Measurements from ENCODE around the gene STK4. TPM values are rescaled to one million over a fixed set of nuclear protein-coding genes. Genes with fewer than 3 reads are reported as not detected.

STK4 gene
- total and polyA plus RNA-seq, 2 donors (not counting 3 experiments of a cell fraction or from before 2014, with no cell fraction given): 9.1 to 29.6 TPM

DNA sequence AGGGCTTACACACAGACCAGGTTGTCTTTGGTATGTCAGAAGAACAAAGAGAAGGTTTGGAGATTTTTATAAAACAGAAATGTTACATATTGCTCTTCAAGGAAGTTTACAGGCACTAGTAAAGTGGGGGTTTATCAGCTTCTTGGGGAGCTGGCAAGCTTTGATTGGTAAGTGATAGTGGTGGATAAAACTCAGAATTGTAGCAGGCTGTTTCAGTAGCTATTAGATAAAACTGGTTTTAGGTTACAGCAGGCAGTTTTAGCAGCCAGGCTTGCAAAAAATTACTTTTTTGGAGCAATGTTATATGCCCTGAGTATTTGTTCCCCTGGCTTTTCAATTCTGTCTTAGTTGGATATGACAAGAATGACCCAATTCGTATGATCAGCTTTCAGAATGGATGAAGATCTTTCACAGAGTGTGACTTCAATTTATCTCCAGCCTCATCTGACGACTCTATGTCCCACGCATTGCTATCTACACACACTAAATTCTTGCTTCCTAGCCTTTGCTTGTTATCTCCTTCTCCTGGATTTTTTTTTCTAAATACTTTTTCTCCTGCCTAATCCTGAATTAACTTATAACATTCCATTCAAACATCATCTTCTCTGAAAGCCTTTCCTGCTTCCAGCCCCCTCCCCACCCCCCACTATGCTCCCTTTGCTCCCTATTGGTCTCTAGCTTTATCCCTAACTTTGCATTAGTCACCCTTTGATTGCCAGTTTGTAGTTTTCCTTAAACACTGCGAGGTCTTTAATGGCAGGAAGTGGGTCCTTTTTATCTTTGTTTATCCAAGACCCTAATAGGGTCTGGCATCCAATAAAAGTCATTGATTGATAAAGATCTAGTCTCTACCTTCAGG lies 5.1 kb upstream of the STK4 start:
- Histone ChIP-seq H3K4me1 (ENCODE audit: control insufficient read depth, extremely low read depth, insufficient read depth, low read length) (peaks cover 32% of the 10 kb centered on the region), H3K9ac (replicated peaks; ENCODE audit: extremely low read depth, insufficient read depth, low read length) (no peak overlapping the region), H3K9me1 (replicated peaks; ENCODE audit: control insufficient read depth, extremely low read depth, insufficient read depth, low read length) (no peaks in the 10 kb centered on the region), H3K4me2 (ENCODE audit: insufficient read depth, low read length) (no peak overlapping the region), H3K4me3 (replicated peaks in 1 of 3; ENCODE audit: insufficient read depth in 1 of 3, low read depth in 1 of 3, low read length in 3 of 3) (no peak overlapping the region), H2AFZ (ENCODE audit: low read depth, low read length) (peak overlapping the region; percentile 56), H3K36me3 (ENCODE audit: control insufficient read depth in 2 of 2, extremely low read depth in 1 of 2, insufficient read depth in 2 of 2, low read length in 2 of 2) (peaks cover 0 to 3% of the 10 kb centered on the region in 2 experiments), H3K79me2 (ENCODE audit: control insufficient read depth, insufficient read depth, low read length) (peaks cover 35% of the 10 kb centered on the region), H3K27ac (ENCODE audit: insufficient read depth, low read depth, low read length) (peak overlapping the region; percentile 10), H3K27me3 (ENCODE audit: control insufficient read depth in 2 of 2, insufficient read depth in 2 of 2, low read length in 2 of 2) (no peaks in the 10 kb centered on the region), H4K20me1 (replicated peaks; ENCODE audit: control insufficient read depth, extremely low read depth, insufficient read depth, low read length) (no peaks in the 10 kb centered on the region), H3K9me3 (replicated peaks; ENCODE audit: control insufficient read depth, insufficient read depth, low read length) (no peaks in the 10 kb centered on the region)
- DNase-seq (ENCODE audit: low read depth, low spot score) (no peak), FAIRE-seq (no peak)
- TSS peak; percentile 4 for BruUV-seq (replicated peaks)
- dilution Hi-C loops (cut with MboI; ENCODE audit: extremely low pct_ligation_motif_present, low sequenced_read_pairs) (no loop called here), intact Hi-C loops (cut with micrococcal nuclease) (loop anchor here (2.0 to 10.0 kb wide), 4 partner anchors 50 to 834 kb away; partner anchors contain the start of genes DNTTIP1, PABPC1L, WFDC3 and YWHAB)
- TF ChIP-seq EZH2 (IDR thresholded peaks at IDR 0.05; ENCODE audit: borderline replicate concordance, low read depth, low read length, severe bottlenecking) (no peak), POLR2A (IDR thresholded peaks at IDR 0.05; ENCODE audit: low read depth, low read length) (no peak), JUN (IDR thresholded peaks at IDR 0.05; ENCODE audit: borderline replicate concordance, insufficient read depth, insufficient read length, low read depth) (no peak), FOS (IDR thresholded peaks at IDR 0.05; ENCODE audit: borderline replicate concordance, insufficient read depth, low read length) (no peak), POLR2AphosphoS5 (IDR thresholded peaks at IDR 0.05; ENCODE audit: insufficient read depth, low read depth, low read length) (no peak), GATA2 (IDR thresholded peaks at IDR 0.05; ENCODE audit: insufficient read depth, insufficient read length, low read depth, low read length) (no peak), MYC (IDR thresholded peaks at IDR 0.05; ENCODE audit: low read depth, low read length) (no peak)
- TF ChIP-seq, protein P1, sequence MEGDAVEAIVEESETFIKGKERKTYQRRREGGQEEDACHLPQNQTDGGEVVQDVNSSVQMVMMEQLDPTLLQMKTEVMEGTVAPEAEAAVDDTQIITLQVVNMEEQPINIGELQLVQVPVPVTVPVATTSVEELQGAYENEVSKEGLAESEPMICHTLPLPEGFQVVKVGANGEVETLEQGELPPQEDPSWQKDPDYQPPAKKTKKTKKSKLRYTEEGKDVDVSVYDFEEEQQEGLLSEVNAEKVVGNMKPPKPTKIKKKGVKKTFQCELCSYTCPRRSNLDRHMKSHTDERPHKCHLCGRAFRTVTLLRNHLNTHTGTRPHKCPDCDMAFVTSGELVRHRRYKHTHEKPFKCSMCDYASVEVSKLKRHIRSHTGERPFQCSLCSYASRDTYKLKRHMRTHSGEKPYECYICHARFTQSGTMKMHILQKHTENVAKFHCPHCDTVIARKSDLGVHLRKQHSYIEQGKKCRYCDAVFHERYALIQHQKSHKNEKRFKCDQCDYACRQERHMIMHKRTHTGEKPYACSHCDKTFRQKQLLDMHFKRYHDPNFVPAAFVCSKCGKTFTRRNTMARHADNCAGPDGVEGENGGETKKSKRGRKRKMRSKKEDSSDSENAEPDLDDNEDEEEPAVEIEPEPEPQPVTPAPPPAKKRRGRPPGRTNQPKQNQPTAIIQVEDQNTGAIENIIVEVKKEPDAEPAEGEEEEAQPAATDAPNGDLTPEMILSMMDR (IDR thresholded peaks at IDR 0.05; ENCODE audit: extremely low read depth in 1 of 2, insufficient read depth in 1 of 2, low read depth in 1 of 2, low read length in 2 of 2): no peak
- TF ChIP-seq, protein P2, sequence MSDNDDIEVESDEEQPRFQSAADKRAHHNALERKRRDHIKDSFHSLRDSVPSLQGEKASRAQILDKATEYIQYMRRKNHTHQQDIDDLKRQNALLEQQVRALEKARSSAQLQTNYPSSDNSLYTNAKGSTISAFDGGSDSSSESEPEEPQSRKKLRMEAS (IDR thresholded peaks at IDR 0.05; ENCODE audit: insufficient read depth, insufficient read length): no peak
- ChIA-PET CTCF (interaction anchor here (1.5 to 3.2 kb wide), 3 partner anchors 9 to 134 kb away, joined by 5 to 11 read pairs (median 8); no protein-coding TSS in a partner anchor), POLR2A (no interaction called here)

All from endothelial cell of umbilical vein (primary cell).